GM21786 (cell line): ENCODE data around the gene RTF2.
"Not testable (repeated sequence)": the region's sequence is repeated elsewhere in the genome, so short reads cannot be mapped to it uniquely, and the experiment has no call there.

Experiments used
- ATAC-seq: cut with Tn5 transposase; IDR thresholded peaks from one replicate; pipeline ENCODE4 v1.9.1; 2021; ENCODE audit not compliant: unreplicated experiment

Gene RTF2

DNA sequence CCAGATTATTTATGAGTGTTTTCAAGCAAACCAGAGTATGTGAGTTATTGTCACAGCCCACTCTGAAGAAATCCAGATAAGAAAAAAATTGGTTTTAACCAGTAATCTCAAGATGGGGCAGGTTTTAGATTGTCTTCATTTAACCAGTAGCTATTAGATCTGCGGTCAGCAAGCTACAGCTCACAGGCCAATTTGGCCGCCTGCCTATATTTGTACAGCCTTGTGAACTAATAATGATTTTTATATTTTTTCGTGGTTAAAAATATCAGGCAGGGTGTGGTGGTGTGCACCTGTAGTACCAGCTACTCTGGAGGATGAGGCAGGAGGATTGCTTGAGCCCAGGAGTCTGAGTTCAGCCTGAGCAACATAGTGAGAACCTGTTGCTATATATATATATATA, 69.6 kb downstream of the RTF2 start:
- no peak for ATAC-seq

DNA sequence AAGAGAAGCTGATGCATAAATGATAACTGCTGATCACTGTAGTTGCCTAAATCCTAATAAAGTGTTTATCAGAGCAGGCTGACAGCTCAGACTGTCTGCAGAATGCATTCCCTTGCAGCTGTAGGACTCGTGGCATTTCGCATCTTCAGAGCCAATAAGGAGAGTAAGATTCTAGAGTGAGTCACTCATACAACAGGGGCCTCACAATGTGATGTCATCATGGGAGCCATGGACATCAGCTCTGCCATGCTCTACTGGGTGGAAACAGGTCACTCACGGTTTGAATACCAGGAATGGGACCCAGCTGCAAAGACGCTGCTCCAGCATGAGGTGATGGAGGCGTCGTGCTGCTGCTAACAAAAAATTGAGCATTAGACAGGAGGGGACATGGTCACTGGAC, 72.0 kb downstream of the RTF2 start:
- no peak for ATAC-seq

GRCh38 chr20:56542489-56543030, 74.1 kb downstream of the RTF2 start:
- ATAC-seq = no peak

- no peak for ATAC-seq
These were observed 83.1 kb downstream of the RTF2 start for GRCh38 chr20:56551571-56551970.

DNA sequence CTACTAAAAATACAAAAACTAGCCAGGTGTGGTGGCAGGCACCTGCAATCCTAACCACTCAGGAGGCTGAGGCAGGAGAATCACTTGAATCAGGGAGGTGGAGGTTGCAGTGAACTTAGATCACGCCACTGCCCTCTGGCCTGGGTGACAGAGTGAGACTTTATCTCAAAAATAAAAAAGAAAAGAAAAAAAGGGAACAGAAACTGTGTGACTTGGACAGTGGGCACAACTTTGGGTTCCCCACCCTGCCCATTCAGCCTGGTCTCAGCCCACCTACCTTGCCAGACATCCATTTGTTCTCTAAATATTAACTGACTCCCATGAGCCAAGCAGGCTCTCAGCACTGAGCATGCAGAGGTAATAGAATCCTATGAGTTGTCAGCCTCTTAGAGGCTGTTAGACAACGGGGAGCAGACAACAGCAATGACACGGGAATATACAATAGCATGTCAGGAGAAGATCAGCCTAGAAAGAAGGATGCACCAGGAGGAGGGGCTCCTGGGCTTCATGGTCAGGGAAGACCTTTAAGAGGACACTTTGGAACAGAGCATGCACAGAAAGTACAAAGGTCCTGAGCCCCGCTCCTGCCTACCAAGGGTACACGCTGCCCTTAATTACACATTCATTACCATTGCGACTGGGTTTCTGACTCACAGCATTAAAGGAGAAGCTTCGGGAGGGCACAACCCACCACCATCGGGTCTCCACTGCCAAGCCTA, 84.6 kb downstream of the RTF2 start:
- ATAC-seq = peak; percentile 43

DNA sequence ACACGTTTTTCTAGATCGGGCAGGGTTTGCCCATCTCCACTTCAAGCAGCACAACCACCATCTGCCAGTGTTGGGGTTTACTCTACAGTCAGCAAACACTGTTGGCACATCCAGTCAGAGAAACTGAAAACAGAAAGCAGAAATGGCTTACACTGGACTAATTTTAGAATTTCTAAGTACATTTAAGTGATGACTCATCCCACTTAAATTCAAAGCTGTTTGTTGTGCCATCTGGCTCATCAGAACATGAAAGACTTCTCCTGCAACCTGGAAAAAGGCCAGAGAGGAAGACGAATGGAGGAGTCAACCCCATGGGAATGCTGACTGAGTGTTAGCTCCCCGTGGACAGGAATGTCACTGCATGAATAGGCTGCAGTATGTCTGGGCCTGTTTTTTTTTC, 86.4 kb downstream of the RTF2 start:
- peak; percentile 76 for ATAC-seq

DNA sequence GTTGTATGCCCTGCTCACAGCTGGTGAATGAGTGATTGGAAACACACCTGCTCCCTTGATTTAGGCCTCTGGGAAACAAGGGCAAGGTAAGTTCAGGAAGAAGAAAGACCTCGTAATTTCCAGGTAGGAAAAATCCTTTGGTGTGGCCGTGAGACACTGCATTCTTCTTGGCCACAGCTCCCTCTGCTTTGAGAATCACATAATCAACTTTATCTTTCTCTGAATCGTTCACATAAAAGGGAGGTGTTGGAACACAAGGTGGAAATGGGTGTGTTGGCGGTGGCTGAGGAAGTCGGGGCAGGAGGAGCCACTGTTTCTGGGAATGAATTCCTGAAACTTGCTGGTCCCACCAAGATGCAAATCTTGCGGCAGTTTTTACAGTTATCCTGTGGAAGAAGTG, 90.5 kb downstream of the RTF2 start:
- ATAC-seq = no peak

- ATAC-seq = not testable (repeated sequence)
These were observed 96.1 kb downstream of the RTF2 start for GRCh38 chr20:56564526-56564925.

DNA sequence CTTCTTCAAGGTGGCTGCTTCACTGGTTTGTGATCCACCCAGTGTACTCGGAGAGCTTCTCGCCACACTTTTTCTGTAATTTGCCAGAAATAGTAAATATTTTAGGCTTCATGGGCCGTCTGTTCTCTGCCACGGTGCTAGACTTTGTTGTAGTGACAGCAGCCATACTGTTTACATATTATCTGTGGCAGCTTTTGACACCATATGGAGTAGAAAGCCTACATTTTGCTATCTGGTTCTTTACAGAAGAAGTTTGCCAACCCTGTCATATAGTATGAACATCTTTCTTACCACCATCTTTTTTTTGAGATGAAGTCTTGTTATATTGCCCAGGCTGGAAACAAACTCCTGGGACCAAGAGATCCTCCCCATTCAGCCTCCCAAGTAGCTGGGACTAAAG, 97.1 kb downstream of the RTF2 start:
- ATAC-seq = no peak

- no peak for ATAC-seq
These were observed 98.2 kb downstream of the RTF2 start for GRCh38 chr20:56566621-56567020.
